ENCODE results near the gene ADH6.
"Not testable (repeated sequence)": the region's sequence is repeated elsewhere in the genome, so short reads cannot be mapped to it uniquely, and the experiment has no call there.

ADH6 gene

DNA sequence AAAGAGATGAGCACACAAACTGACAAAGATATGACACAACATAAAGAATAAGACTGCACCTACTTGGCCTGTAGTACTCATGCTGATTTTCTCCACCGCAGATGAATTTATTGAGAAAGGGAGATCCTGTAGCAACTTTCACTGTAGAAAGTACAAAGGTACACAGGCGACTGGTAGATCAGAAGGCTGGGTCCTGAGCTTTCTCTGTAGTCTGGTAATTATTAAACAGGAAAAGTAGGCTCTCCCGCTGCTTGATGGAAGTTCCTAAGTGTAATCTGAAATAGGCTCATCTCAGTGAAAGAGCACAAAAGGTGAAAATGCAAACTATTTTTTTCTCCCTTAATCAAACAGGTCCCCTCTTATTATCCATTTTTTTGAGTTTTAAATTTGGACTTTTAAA, at the start of gene ADH6:
Gene ADH6 (minus strand): TSS at position 175 of the 400 bp plus-strand sequence. CDS start 94 bp downstream, at position 81.
- in situ Hi-C loops (cut with HindIII; ENCODE audit: low sequenced_read_pairs): no loop called here

DNA sequence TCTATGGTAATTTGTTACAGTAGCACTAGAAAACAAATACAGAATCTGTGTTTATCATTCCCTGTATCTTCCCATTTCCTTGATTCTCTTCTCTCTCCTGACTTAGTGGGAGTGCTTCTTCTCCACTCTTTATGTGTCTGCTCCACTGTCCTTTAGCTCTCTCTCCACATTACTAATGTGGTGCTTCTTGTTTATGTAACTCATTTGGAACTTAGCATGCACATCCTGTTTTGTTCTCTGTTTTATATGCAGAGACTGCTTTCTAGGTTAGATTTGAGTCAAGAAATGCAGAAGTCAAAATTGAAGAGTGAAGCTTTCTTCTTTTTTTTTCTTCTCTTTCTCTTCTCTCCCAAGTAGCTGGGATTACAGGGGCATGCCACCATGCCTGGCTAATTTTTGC, 45.9 kb upstream of the ADH6 start:
- in situ Hi-C loops (cut with HindIII; ENCODE audit: low sequenced_read_pairs): no loop called here

DNA sequence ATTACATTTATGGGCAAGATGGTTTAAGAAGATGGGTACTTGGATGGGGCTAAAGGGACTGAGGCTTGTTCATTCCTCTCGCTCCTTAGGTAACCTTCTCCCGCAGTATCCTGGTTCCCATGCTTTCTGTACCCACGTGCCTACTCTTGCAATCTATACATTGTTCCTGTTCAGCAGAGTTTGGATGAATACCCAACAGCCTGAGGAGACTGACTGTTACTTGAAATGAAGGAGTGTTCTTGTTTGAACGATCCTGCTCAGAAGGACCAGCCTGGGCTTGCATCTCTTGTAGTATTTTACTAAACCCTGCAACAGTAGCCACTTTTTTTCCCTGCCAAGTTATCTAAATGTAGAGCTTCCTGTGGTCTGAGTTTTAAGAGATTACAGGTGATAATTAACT, 33.7 kb upstream of the ADH6 start:
- in situ Hi-C loops (cut with HindIII; ENCODE audit: low sequenced_read_pairs): no loop called here

GRCh38 chr4:99248714-99249113, 29.7 kb upstream of the ADH6 start:
- in situ Hi-C loops (cut with HindIII; ENCODE audit: low sequenced_read_pairs): no loop called here

- in situ Hi-C loops (cut with HindIII; ENCODE audit: low sequenced_read_pairs): no loop called here
These were observed 16.9 kb upstream of the ADH6 start for GRCh38 chr4:99235955-99236354.

DNA sequence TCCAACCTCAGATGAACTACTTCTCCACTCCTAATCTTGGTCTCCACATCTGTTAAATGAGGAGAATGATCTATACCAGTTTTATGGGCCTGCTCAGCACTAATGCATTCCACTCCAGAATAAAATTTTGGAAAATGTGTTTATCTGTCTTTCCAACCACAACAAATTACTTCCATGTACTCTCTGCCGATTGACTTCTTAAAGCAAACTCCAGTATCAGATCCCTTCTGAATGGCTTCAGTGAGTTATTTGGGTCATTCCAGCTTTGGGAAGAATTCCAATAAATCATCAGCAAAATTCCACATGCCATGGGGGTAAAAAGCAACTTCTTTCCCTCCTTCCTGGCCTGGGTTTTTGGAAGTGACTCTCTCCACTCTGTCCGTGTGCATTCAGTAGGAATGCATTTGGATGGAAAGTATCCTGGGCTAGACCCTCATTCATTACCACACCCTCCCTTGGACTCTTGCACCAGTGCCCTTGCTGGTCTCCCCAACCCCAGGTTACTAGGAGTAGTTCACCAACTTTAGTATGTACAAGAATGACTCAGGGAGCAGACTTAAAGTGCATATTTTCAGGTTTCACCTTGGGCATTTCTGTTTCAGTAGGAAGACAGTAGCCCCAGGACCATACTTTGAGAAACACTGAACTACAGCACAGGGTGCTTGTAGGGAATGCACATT, 15.4 kb upstream of the ADH6 start:
- in situ Hi-C loops (cut with HindIII; ENCODE audit: low sequenced_read_pairs): no loop called here

- in situ Hi-C loops (cut with HindIII; ENCODE audit: low sequenced_read_pairs): not testable (repeated sequence)
These were observed 14.4 kb upstream of the ADH6 start for GRCh38 chr4:99233397-99233796.

- in situ Hi-C loops (cut with HindIII; ENCODE audit: low sequenced_read_pairs): not testable (repeated sequence)
These were observed 9.7 kb upstream of the ADH6 start for GRCh38 chr4:99228706-99229105.

DNA sequence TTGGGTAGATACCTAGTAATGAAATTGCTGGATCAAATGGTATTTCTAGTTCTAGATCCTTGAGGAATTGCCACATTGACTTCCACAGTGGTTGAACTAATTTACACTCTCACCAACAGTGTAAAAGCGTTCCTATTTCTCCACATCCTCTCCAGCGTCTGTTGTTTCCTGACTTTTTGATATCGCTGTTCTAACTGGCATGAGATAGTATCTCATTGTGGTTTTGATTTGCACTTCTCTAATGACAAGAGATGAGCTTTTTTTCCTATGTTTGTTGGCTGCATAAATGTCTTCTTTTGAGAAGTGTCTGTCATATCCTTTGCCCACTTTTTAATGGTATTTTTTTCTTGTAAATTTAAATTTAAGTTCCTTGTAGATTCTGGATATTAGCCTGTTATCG, 8.6 kb upstream of the ADH6 start:
- in situ Hi-C loops (cut with HindIII; ENCODE audit: low sequenced_read_pairs): not testable (repeated sequence)

DNA sequence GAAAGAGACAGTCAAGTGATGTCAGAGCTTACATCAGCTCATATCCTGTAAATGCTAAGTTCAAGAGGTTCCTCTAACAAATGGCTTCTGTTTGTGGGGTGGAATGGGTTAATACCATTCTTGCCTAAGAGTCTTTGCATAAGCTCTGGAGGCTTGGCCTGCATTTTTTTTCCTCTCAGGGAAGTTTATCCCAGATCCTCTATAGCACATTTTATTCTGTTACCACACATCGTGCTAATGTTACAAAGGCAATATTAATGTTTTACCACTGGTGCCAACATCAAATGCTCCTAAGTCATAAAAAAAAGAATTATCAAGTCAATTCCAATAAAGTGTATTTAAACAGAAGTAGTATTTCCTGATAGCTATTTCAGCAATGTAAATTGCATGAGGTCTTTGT, 2.9 kb upstream of the ADH6 start:
- in situ Hi-C loops (cut with HindIII; ENCODE audit: low sequenced_read_pairs): no loop called here

GRCh38 chr4:99219479-99219878, 433 bp upstream of the ADH6 start:
- in situ Hi-C loops (cut with HindIII; ENCODE audit: low sequenced_read_pairs): no loop called here

- in situ Hi-C loops (cut with HindIII; ENCODE audit: low sequenced_read_pairs): no loop called here
These were observed 3.5 kb downstream of the ADH6 start for GRCh38 chr4:99215521-99215920.

DNA sequence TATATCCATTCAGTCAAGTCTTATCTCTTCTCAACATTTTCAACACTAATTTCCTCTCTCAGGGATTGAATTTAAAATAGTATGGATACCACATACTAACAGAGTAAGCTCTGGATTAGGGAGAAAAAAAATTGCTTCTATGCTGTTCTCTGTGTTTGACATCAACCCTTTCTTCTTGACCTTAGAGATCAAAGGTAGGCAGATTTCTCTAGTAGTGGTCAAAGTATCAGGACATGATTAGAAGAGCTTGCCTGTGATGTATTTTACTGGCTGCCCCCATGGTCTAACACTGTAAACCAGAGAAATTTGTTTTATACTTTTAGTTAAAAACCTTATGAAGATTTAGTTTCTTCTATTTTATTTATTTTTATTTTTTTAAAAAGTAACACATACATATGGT, 8.3 kb downstream of the ADH6 start:
- in situ Hi-C loops (cut with HindIII; ENCODE audit: low sequenced_read_pairs): no loop called here

- in situ Hi-C loops (cut with HindIII; ENCODE audit: low sequenced_read_pairs): no loop called here
These were observed 9.4 kb downstream of the ADH6 start for GRCh38 chr4:99209671-99210070.

GRCh38 chr4:99208719-99209075, 10.3 kb downstream of the ADH6 start:
- in situ Hi-C loops (cut with HindIII; ENCODE audit: low sequenced_read_pairs): no loop called here

- in situ Hi-C loops (cut with HindIII; ENCODE audit: low sequenced_read_pairs): no loop called here
These were observed 10.9 kb downstream of the ADH6 start for GRCh38 chr4:99207911-99208718.

GRCh38 chr4:99207069-99207743, 11.8 kb downstream of the ADH6 start:
- in situ Hi-C loops (cut with HindIII; ENCODE audit: low sequenced_read_pairs): no loop called here

GRCh38 chr4:99205153-99205979, 13.7 kb downstream of the ADH6 start:
- in situ Hi-C loops (cut with HindIII; ENCODE audit: low sequenced_read_pairs): no loop called here

DNA sequence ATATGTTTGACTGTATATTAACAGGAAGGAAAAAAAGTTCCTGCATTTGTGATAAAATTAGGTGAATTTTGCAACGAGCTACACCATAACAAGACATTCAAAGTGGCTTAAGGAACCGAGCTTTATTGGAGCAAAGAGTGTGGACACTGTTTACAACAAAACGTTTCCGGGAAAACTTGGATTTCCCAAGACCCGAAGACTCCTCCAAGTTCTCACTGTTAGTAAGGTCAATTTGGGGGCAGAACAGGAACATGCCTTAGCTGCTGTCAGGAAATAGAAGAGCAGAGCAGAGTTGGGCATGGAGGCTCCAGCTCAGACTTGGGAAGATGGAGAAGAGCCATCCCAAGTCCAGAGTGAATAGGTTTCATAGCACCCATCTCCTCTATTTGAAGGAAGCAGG, 16.5 kb downstream of the ADH6 start:
- in situ Hi-C loops (cut with HindIII; ENCODE audit: low sequenced_read_pairs): no loop called here

GRCh38 chr4:99202094-99202493, 17.0 kb downstream of the ADH6 start:
- in situ Hi-C loops (cut with HindIII; ENCODE audit: low sequenced_read_pairs): no loop called here

GRCh38 chr4:99201690-99202089, 17.4 kb downstream of the ADH6 start:
- in situ Hi-C loops (cut with HindIII; ENCODE audit: low sequenced_read_pairs): no loop called here
